Loucy (cell line): ENCODE data around the gene MAD2L1BP.

Experiments used
- CTCF ChIP-seq: fragments of 200-600 bp; sonication (generic); conservative IDR thresholded peaks from 2 replicates; pipeline ENCODE4 v1.5.1; 2014; ENCODE audit warnings: mild to moderate bottlenecking, antibody characterized with exemption, low read length
- EZH2phosphoT487 ChIP-seq: fragments of 200-600 bp; IDR thresholded peaks from 2 replicates; pipeline ENCODE4 v1.6.1; 2018; ENCODE audit warnings: antibody characterized with exemption, mild to moderate bottlenecking, moderate library complexity, borderline replicate concordance

DNA sequence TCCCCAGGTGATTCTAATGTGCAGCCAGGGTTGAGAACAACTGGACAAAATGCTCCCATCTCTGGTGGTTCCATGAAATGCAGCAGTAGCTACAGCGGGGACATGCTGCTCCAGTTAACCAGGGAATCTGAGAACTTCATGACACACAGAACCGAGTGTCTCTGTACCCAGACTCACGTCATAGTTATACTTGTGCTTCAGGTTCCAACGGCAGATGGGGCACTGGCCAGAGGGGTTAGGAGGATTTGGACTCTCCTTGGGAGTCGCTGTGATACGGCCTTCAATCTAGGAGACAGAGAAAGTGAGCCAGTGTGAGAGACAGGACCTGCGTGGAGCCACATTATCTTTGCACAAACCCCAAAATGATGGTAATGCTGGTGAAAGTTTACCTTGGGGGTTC lies 42.7 kb downstream of the MAD2L1BP start:
- TF ChIP-seq CTCF = no peak
- no peak for TF ChIP-seq EZH2phosphoT487
